ENCODE data around the gene IKZF3. TPM values are rescaled to one million over a fixed set of nuclear protein-coding genes. Genes with fewer than 3 reads are reported as not detected.

IKZF3 gene
- total RNA-seq, 2 experiments from 2014 or later = 39.7 to 39.9 TPM

DNA sequence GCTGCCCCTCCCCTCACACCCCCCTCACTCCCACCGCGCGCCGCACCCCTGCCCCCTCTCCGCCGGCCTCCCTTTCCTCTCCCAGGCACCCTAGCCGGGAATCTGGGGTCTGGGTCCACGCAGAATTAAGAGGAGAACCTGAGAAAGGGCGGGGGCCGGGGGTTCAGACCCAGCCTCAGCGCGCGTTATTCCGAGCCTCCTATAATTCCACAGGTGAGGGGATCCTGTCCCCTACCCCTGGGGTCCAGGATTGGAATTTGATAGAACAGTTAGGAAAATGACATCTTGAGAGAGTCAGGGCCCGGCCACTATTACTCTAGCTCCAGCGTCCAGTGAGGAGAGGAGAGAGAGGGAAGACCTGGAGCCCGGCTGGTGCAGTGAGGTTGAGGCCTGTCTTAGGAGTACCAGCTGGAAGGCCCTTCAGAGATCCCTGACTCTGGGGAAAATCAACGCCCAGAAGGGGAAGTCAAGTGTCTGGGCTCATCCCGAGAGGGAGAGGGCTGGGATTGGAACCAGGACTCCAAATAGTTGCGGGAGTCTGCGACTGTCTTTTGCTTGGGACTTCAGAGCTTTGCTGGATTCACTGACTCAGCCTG is 109.1 kb downstream of the IKZF3 start:
- intact Hi-C loops (cut with DNase I, micrococcal nuclease) = loop anchor here (1.0 to 5.0 kb wide), 13 partner anchors 25 to 228 kb away; partner anchors contain the start of genes IKZF3 (in 2 of the 2), PSMD3 (in 2 of the 2), LRRC3C (in 1 of the 2) and MIEN1 (in 1 of the 2)
- Mint-ChIP-seq H3K4me1 (ENCODE audit: low read depth) (peaks cover 61% of the 10 kb centered on the region), H3K27ac (peak overlapping the region; percentile 92), H3K27me3 (no peaks in the 10 kb centered on the region), H3K4me3 (peak overlapping the region; percentile 81), H3K9me3 (no peaks in the 10 kb centered on the region), H3K36me3 (ENCODE audit: low read depth) (peaks cover 9% of the 10 kb centered on the region)
- ChIA-PET POLR2A (interaction anchor here (0.5 to 5.0 kb wide), 34 partner anchors 15 to 385 kb away, joined by 3 to 52 read pairs (median 4); partner anchors contain the start of genes CASC3, CDK12, FBXL20 and IKZF3), CTCF (interaction anchor here (0.9 to 6.4 kb wide), 13 partner anchors 15 to 226 kb away, joined by 3 to 52 read pairs (median 10); partner anchors contain the start of genes IKZF3, MIEN1 and PSMD3)
- H3K36me3 ChIP-seq (ENCODE audit: insufficient read depth, low read length) = no peaks in the 10 kb centered on the region
- peaks cover 62% of the 10 kb centered on the region for H3K4me1 ChIP-seq (ENCODE audit: insufficient read depth, low read length)
- DNase-seq (peak in 1 of 14 experiments; percentile 47), ATAC-seq (ENCODE audit: poor library complexity) (no peak)
- no peaks in the 10 kb centered on the region for H3K9me3 ChIP-seq (ENCODE audit: control insufficient read depth in 1 of 2, insufficient read depth in 1 of 2, low read length in 2 of 2)
- H3K27me3 ChIP-seq (ENCODE audit: control insufficient read depth in 1 of 2, insufficient read depth in 2 of 2, low read length in 2 of 2) = no peaks in the 10 kb centered on the region
- H3K4me3 ChIP-seq (ENCODE audit: low read length) = peak overlapping the region; percentile 71
- TF ChIP-seq, protein P1, sequence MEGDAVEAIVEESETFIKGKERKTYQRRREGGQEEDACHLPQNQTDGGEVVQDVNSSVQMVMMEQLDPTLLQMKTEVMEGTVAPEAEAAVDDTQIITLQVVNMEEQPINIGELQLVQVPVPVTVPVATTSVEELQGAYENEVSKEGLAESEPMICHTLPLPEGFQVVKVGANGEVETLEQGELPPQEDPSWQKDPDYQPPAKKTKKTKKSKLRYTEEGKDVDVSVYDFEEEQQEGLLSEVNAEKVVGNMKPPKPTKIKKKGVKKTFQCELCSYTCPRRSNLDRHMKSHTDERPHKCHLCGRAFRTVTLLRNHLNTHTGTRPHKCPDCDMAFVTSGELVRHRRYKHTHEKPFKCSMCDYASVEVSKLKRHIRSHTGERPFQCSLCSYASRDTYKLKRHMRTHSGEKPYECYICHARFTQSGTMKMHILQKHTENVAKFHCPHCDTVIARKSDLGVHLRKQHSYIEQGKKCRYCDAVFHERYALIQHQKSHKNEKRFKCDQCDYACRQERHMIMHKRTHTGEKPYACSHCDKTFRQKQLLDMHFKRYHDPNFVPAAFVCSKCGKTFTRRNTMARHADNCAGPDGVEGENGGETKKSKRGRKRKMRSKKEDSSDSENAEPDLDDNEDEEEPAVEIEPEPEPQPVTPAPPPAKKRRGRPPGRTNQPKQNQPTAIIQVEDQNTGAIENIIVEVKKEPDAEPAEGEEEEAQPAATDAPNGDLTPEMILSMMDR (IDR thresholded peaks at IDR 0.05) = no peak
- H3K27ac ChIP-seq (ENCODE audit: low read depth in 1 of 2, low read length in 2 of 2) = peak overlapping the region; percentile 95 to 97

DNA sequence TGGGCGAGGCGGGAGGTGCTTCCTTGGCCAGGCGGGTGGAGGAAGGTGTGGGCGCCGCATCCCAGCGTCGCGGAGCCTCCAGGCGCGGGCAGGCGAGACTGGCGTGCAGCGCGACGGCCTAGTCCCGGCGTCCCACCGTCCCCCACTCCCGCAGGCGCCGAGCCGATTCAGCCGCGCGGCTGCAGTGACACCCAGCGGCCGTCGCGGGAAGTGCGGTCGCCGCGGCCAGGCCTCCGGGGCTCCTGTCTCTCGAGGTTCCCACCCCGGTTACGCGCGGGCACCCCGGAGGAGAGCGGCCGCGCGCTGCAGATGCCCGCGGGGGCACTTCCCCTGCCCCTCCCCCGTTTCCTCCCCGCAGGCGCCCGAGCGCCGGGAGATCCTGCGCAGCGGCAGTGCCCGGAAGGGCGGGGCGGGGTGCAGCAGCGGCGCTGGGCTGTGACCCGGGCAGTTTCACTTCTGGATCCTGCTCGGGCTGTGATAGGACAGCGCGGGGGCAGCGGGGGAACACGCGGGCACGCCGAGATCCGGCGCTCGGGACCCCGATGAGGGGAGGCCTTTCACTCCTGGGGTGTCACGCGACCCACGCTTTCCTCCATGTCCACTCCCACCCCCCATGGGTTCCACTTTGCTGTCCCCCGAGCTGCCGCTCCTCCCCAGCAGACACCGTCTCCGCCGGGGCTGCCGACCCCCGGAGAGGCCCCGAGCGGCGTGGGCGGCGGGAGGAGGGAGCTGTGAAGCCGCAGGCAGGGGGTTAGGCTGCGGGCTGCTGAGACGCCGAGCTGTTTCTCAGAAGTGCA is 109.8 kb downstream of the IKZF3 start:
- Mint-ChIP-seq H3K27ac (peak overlapping the region; percentile 92), H3K36me3 (ENCODE audit: low read depth) (peaks cover 4% of the 10 kb centered on the region), H3K27me3 (no peaks in the 10 kb centered on the region), H3K4me1 (ENCODE audit: low read depth) (peaks cover 56% of the 10 kb centered on the region), H3K9me3 (no peaks in the 10 kb centered on the region), H3K4me3 (peak overlapping the region; percentile 87)
- no peaks in the 10 kb centered on the region for H3K36me3 ChIP-seq (ENCODE audit: insufficient read depth, low read length)
- DNase-seq = peak; percentile 92 to 99 (median 97)
- peak overlapping the region; percentile 95 to 97 for H3K27ac ChIP-seq (ENCODE audit: low read depth in 1 of 2, low read length in 2 of 2)
- TF ChIP-seq, protein P1 (IDR thresholded peaks at IDR 0.05) = peak; percentile 89
- peak overlapping the region; percentile 71 for H3K4me3 ChIP-seq (ENCODE audit: low read length)
- CTCF ChIA-PET = interaction anchor here (0.9 to 6.4 kb wide), 22 partner anchors 9 to 226 kb away, joined by 3 to 52 read pairs (median 6); partner anchors contain the start of genes IKZF3, MIEN1, PGAP3 and PNMT
- no peaks in the 10 kb centered on the region for H3K9me3 ChIP-seq (ENCODE audit: control insufficient read depth in 1 of 2, insufficient read depth in 1 of 2, low read length in 2 of 2)
- no peaks in the 10 kb centered on the region for H3K27me3 ChIP-seq (ENCODE audit: control insufficient read depth in 1 of 2, insufficient read depth in 2 of 2, low read length in 2 of 2)
- intact Hi-C loops (cut with DNase I, micrococcal nuclease) = loop anchor here (1.0 to 5.0 kb wide), 11 partner anchors 24 to 227 kb away; partner anchors contain the start of genes IKZF3 (in 2 of the 2), LRRC3C (in 1 of the 2), MIEN1 (in 1 of the 2) and ORMDL3 (in 1 of the 2)
- POLR2A ChIA-PET = interaction anchor here (0.6 to 5.0 kb wide), 37 partner anchors 16 to 601 kb away, joined by 3 to 52 read pairs (median 5); partner anchors contain the start of genes CASC3, CDK12, FBXL20 and IKZF3
- ATAC-seq (ENCODE audit: poor library complexity) = peak; percentile 72
- peaks cover 59% of the 10 kb centered on the region for H3K4me1 ChIP-seq (ENCODE audit: insufficient read depth, low read length)
